OCI-LY7 (cell line): ENCODE measurements around the gene ARRDC1. TPM values are rescaled to one million over a fixed set of nuclear protein-coding genes. Genes with fewer than 3 reads are reported as not detected.

Experiments
- BruUV-seq: library from RNA; stranded (reverse); fragments of 400-500 nt; replicated peaks from 2 replicates; lab custom pipeline; 2021; lab: Mats Ljungman, UMichigan
- CTCF ChIA-PET: fragments of 300-600 bp; sonication (Branson Sonifier 250); formaldehyde crosslinking; loops from one replicate; lab custom pipeline; 2022; ENCODE audit warnings: antibody characterized with exemption; ENCODE audit not compliant: unreplicated experiment; lab: Charles Lee
- POLR2A ChIA-PET: fragments of 300-600 bp; sonication (Branson Sonifier 250); formaldehyde crosslinking; loops from one replicate; lab custom pipeline; 2022; ENCODE audit warnings: antibody characterized with exemption; lab: Charles Lee
- DNase-seq: peaks from one replicate; pipeline ENCODE4 v3.0.0-alpha.2; 2015; ENCODE audit warnings: low spot score
- H2AFZ ChIP-seq: fragments of 200-600 bp; sonication (generic), shearing (Covaris generic); 2 replicates; pipeline ENCODE4 v1.6.1; 2014; ENCODE audit warnings: mild to moderate bottlenecking, antibody characterized with exemption, low read length, moderate library complexity
- H3K27ac ChIP-seq: fragments of 200-600 bp; sonication (generic); 2 replicates; pipeline ENCODE4 v1.5.1; 2014; ENCODE audit warnings: mixed run types, low read depth, mild to moderate bottlenecking, moderate library complexity, low read length, inconsistent platforms; ENCODE audit not compliant: poor library complexity, severe bottlenecking
- H3K36me3 ChIP-seq: fragments of 200-600 bp; sonication (generic); 2 replicates; pipeline ENCODE4 v1.6.1; 2014; ENCODE audit warnings: mild to moderate bottlenecking, antibody characterized with exemption, low read length, moderate library complexity, mixed read lengths; ENCODE audit not compliant: insufficient read depth
- H3K4me1 ChIP-seq: fragments of 200-600 bp; sonication (generic); 2 replicates; pipeline ENCODE4 v1.5.1; 2014; ENCODE audit warnings: mild to moderate bottlenecking, low read length; ENCODE audit not compliant: insufficient read depth, poor library complexity, severe bottlenecking
- H3K4me2 ChIP-seq: fragments of 200-600 bp; sonication (generic); 2 replicates; pipeline ENCODE4 v1.6.1; 2014; ENCODE audit warnings: mild to moderate bottlenecking, low read length
- H3K4me3 ChIP-seq: fragments of 200-600 bp; sonication (generic); 2 replicates; pipeline ENCODE4 v1.5.1; 2014; ENCODE audit warnings: mild to moderate bottlenecking, low read depth, low read length; ENCODE audit not compliant: poor library complexity, severe bottlenecking
- H3K79me2 ChIP-seq: fragments of 200-600 bp; sonication (generic); 2 replicates; pipeline ENCODE4 v1.6.1; 2016; ENCODE audit warnings: low read depth, mild to moderate bottlenecking, low read length, moderate library complexity, mixed read lengths; ENCODE audit not compliant: insufficient read depth
- H3K9me2 ChIP-seq: fragments of 200-600 bp; sonication (generic); 2 replicates; pipeline ENCODE4 v1.6.1; 2016; ENCODE audit warnings: mild to moderate bottlenecking, low read length, mixed read lengths; ENCODE audit not compliant: insufficient read depth
- H3K9me3 ChIP-seq: fragments of 200-600 bp; sonication (generic); 2 replicates; pipeline ENCODE4 v1.6.1; 2014; ENCODE audit warnings: mild to moderate bottlenecking, mixed run types, low read length, mixed read lengths
- H4K20me1 ChIP-seq: fragments of 200-600 bp; sonication (generic); 2 replicates; pipeline ENCODE4 v1.6.1; 2014; ENCODE audit warnings: mild to moderate bottlenecking, antibody characterized with exemption, low read length, moderate library complexity, mixed read lengths; ENCODE audit not compliant: insufficient read depth
- CTCF ChIP-seq: fragments of 200-600 bp; sonication (generic); conservative IDR thresholded peaks from 2 replicates; pipeline ENCODE4 v1.5.1; 2014; ENCODE audit warnings: mild to moderate bottlenecking, antibody characterized with exemption, low read length, moderate library complexity, mixed read lengths
- EZH2phosphoT487 ChIP-seq: fragments of 200-600 bp; sonication (generic); IDR thresholded peaks from 2 replicates; pipeline ENCODE4 v1.6.1; 2018; ENCODE audit warnings: low read depth, borderline replicate concordance, mild to moderate bottlenecking, mixed run types, antibody characterized with exemption, low read length, moderate library complexity, mixed read lengths
- intact Hi-C: fragments of 100-400 bp; cut with micrococcal nuclease; formaldehyde crosslinking; loops from one replicate; pipeline ENCODE4 v1.10.0; 2022; ENCODE audit not compliant: unreplicated experiment
- total RNA-seq, 2 experiments: library from RNA; depleted of rRNA in 1 of 2; stranded (reverse); fragments of >200 nt in 1 of 2; shearing (Covaris generic) in 1 of 2; gene quantifications; 2 replicates each; pipeline ENCODE4 v1.2.3, GENCODE V29; 2014 to 2022

Gene ARRDC1
- total RNA-seq, 2 experiments from 2014 or later = 59.6 to 70.3 TPM

- H3K4me3 ChIP-seq = peak overlapping the region; percentile 76
- H3K4me1 ChIP-seq = peaks cover 13% of the 10 kb centered on the region
- H3K79me2 ChIP-seq = peaks cover 15% of the 10 kb centered on the region; the same call in 1 of the 2 replicates
- H2AFZ ChIP-seq = no peak overlapping the region
- H3K9me2 ChIP-seq = no peaks in the 10 kb centered on the region
- ChIA-PET CTCF (interaction anchor here (1.2 kb wide), 1 partner anchor 79 kb away, joined by 3 read pairs; no protein-coding TSS in a partner anchor), POLR2A (interaction anchor here (0.5 kb wide), 1 partner anchor 15 kb away, joined by 4 read pairs; no protein-coding TSS in a partner anchor)
- TF ChIP-seq EZH2phosphoT487 = no peak
- no peak for TF ChIP-seq CTCF
- H3K27ac ChIP-seq = no peak overlapping the region
- peaks cover 8% of the 10 kb centered on the region for H4K20me1 ChIP-seq
- H3K4me2 ChIP-seq = peak overlapping the region; percentile 93; the same call in 1 of the 2 replicates
- DNase-seq = no peak
- peaks cover 43% of the 10 kb centered on the region for H3K36me3 ChIP-seq
- intact Hi-C loops = loop anchor here (1.0 to 2.0 kb wide), 2 partner anchors 13 to 15 kb away; partner anchors contain the start of gene ARRDC1
- BruUV-seq = no TSS peak
- no peaks in the 10 kb centered on the region for H3K9me3 ChIP-seq
These were observed 15.4 kb upstream of the ARRDC1 start for GRCh38 chr9:137590123-137590468.

GRCh38 chr9:137590469-137591383, 14.8 kb upstream of the ARRDC1 start, which contains the start of gene ZMYND19:
ZMYND19 (minus strand) TSS chr9:137590512; CDS start chr9:137590263, 249 bp downstream.
- H4K20me1 ChIP-seq = peaks cover 8% of the 10 kb centered on the region
- H2AFZ ChIP-seq = peak within 1 kb of the TSS; percentile 92; the same call in 1 of the 2 replicates
- peaks cover 13% of the 10 kb centered on the region for H3K4me1 ChIP-seq
- H3K4me3 ChIP-seq = peak within 1 kb of the TSS; percentile 96
- H3K9me2 ChIP-seq = no peaks in the 10 kb centered on the region
- peak; percentile 93 for DNase-seq
- intact Hi-C loops = loop anchor here (1.0 to 2.0 kb wide), 2 partner anchors 14 to 15 kb away; partner anchors contain the start of gene ARRDC1
- H3K9me3 ChIP-seq = no peaks in the 10 kb centered on the region
- ChIA-PET CTCF (interaction anchor here (1.2 kb wide), 1 partner anchor 79 kb away, joined by 3 read pairs; no protein-coding TSS in a partner anchor), POLR2A (interaction anchor here (0.5 to 1.1 kb wide), 5 partner anchors 10 to 37 kb away, joined by 3 to 7 read pairs (median 3); partner anchors contain the start of gene ARRDC1)
- peaks cover 37% of the 10 kb centered on the region for H3K36me3 ChIP-seq
- H3K4me2 ChIP-seq = peak within 1 kb of the TSS; percentile 93
- peaks cover 15% of the 10 kb centered on the region; the same call in 1 of the 2 replicates for H3K79me2 ChIP-seq
- TF ChIP-seq EZH2phosphoT487 (no peak), CTCF (no peak)
- BruUV-seq = no TSS peak
- peak within 1 kb of the TSS; percentile 29 for H3K27ac ChIP-seq
